A549 (cell line): ENCODE data around the gene FRRS1L. TPM values are rescaled to one million over a fixed set of nuclear protein-coding genes. Genes with fewer than 3 reads are reported as not detected.

Experiments
- ATAC-seq, 2 experiments: fragments of 200-7000 bp in 1 of 2; fragments of >200 bp in 1 of 2; cut with Nextera tagmentation in 1 of 2; cut with Tn5 transposase in 1 of 2; 3 replicates each; pipeline versions ENCODE4 v1.8.0 to v1.9.1; 2018 to 2020; ENCODE audit warnings: mild to moderate bottlenecking in 1 of 2, moderate library complexity in 1 of 2
- CTCF ChIA-PET: fragments of 300-600 bp; sonication (Branson Sonifier 250); formaldehyde crosslinking; extraction: SDS; loops from one replicate; lab custom pipeline; 2021; ENCODE audit warnings: antibody characterized with exemption, inconsistent platforms; lab: Yijun Ruan, JAX
- POLR2A ChIA-PET: fragments of 350-600 bp; formaldehyde crosslinking; extraction: SDS; loops from one replicate; lab custom pipeline; 2021; ENCODE audit warnings: antibody characterized with exemption, inconsistent platforms; lab: Yijun Ruan, JAX
- DNase-seq, 2 experiments: peaks; one replicate each; pipeline versions ENCODE4 v3.0.0 to v3.0.0-alpha.2; 2011 to 2016; ENCODE audit warnings: low read depth in 1 of 2, low spot score in 1 of 2
- FAIRE-seq: peaks from 2 replicates; lab custom pipeline; 2011; peaks lifted over from hg19 to GRCh38; lab: Jason Lieb, UNC
- H3K27ac ChIP-seq, 2 experiments: fragments of >200 bp; sonication (Bioruptor Twin); formaldehyde crosslinking; 3 replicates each; pipeline ENCODE4 v1.5.1; 2016 to 2017
- H3K4me1 ChIP-seq: fragments of >200 bp; sonication (Bioruptor Twin); formaldehyde crosslinking; 3 replicates; pipeline ENCODE4 v1.6.1; 2016
- H3K4me2 ChIP-seq: fragments of >200 bp; sonication (Bioruptor Twin); formaldehyde crosslinking; 3 replicates; pipeline ENCODE4 v1.6.1; 2016
- H3K4me3 ChIP-seq: fragments of >200 bp; sonication (Bioruptor Twin); formaldehyde crosslinking; 3 replicates; pipeline ENCODE4 v1.5.1; 2016
- H3K9me3 ChIP-seq: fragments of >200 bp; sonication (Bioruptor Twin); formaldehyde crosslinking; 3 replicates; pipeline ENCODE4 v1.6.1; 2016
- CEBPB ChIP-seq, 2 experiments: fragments of >200 bp in 1 of 2; sonication (Bioruptor Twin) in 1 of 2; formaldehyde crosslinking in 1 of 2; IDR thresholded peaks; 2 replicates each; pipeline ENCODE4 v1.6.1; 2012 to 2016
- CHD2 ChIP-seq: fragments of 150-350 bp; IDR thresholded peaks from 2 replicates; pipeline ENCODE4 v1.6.1; 2014; ENCODE audit warnings: low read length; ENCODE audit not compliant: partially characterized antibody
- ESRRA ChIP-seq: fragments of 150-350 bp; IDR thresholded peaks from 2 replicates; pipeline ENCODE4 v1.6.1; 2014; ENCODE audit warnings: mild to moderate bottlenecking, low read length, borderline replicate concordance
- FOSL2 ChIP-seq, 2 experiments: fragments of 450-650 bp in 1 of 2; fragments of >200 bp in 1 of 2; sonication (Bioruptor Twin) in 1 of 2; formaldehyde crosslinking; IDR thresholded peaks; 2 replicates each; pipeline versions ENCODE4 v1.5.0 to v1.6.1; 2016 to 2020; ENCODE audit warnings: mild to moderate bottlenecking in 1 of 2, moderate library complexity in 1 of 2
- HOXA7 ChIP-seq: fragments of 250-450 bp; sonication (Bioruptor Pico); IDR thresholded peaks from 2 replicates; pipeline ENCODE4 v1.5.0; 2020; ENCODE audit warnings: mild to moderate bottlenecking, moderate library complexity
- HOXB5 ChIP-seq: fragments of 250-450 bp; sonication (Bioruptor Pico); IDR thresholded peaks from 2 replicates; pipeline ENCODE4 v1.5.0; 2020; ENCODE audit warnings: mild to moderate bottlenecking, moderate library complexity
- KDM5A ChIP-seq: fragments of 200-600 bp; sonication (generic); IDR thresholded peaks from 2 replicates; pipeline ENCODE4 v1.6.1; 2016; ENCODE audit warnings: antibody characterized with exemption, mild to moderate bottlenecking
- MAFK ChIP-seq: fragments of 450-650 bp; IDR thresholded peaks from 2 replicates; pipeline ENCODE4 v1.6.1; 2014; ENCODE audit not compliant: partially characterized antibody
- MYC ChIP-seq: IDR thresholded peaks from 2 replicates; pipeline ENCODE4 v1.6.1; 2012; ENCODE audit warnings: mild to moderate bottlenecking, inconsistent platforms, low read length, improper control_type of control experiment, borderline replicate concordance
- RAD21 ChIP-seq, 2 experiments: fragments of >200 bp in 1 of 2; sonication (Bioruptor Twin) in 1 of 2; formaldehyde crosslinking in 1 of 2; IDR thresholded peaks in 1 of 2; conservative IDR thresholded peaks in 1 of 2; 2 replicates in 1 of 2; 3 replicates in 1 of 2; pipeline ENCODE4 v1.6.1; 2012 to 2018; ENCODE audit warnings: inconsistent platforms in 1 of 2
- RFX5 ChIP-seq: fragments of 450-650 bp; IDR thresholded peaks from 2 replicates; pipeline ENCODE4 v1.7.1; 2014; ENCODE audit warnings: antibody characterized with exemption, mild to moderate bottlenecking, moderate library complexity
- ZC3H11A ChIP-seq: fragments of 450-650 bp; IDR thresholded peaks from 2 replicates; pipeline ENCODE4 v1.6.1; 2014; ENCODE audit warnings: antibody characterized with exemption, mild to moderate bottlenecking
- ZNF302 ChIP-seq: fragments of 250-450 bp; sonication (Bioruptor Pico); IDR thresholded peaks from 2 replicates; pipeline ENCODE4 v1.9.0; 2021; ENCODE audit warnings: inconsistent platforms, mild to moderate bottlenecking, moderate library complexity
- ZSCAN20 ChIP-seq: fragments of 250-450 bp; sonication (Bioruptor Pico); IDR thresholded peaks from 2 replicates; pipeline ENCODE4 v1.8.0; 2022; ENCODE audit warnings: mild to moderate bottlenecking, moderate library complexity
- WGBS: methylation state at CpG from one replicate; pipeline ENCODE4 v1.1.6; 2017; ENCODE audit errors: missing lambda C conversion rate; 5-methylcytosine and 5-hydroxymethylcytosine counted together
- polyA plus RNA-seq, 4 experiments: library from polyadenylated mRNA; depleted of rRNA in 3 of 4; stranded (reverse); fragments of >200 nt; fragmentation: RNase III in 1 of 4; extraction: RNeasy Plus Mini Kit Qiagen cat#74134 plus additional on column Dnase treatment in 1 of 4; gene quantifications; 2 replicates in 3 of 4; 3 replicates in 1 of 4; pipeline ENCODE4 v1.2.3, GENCODE V29; 2011 to 2017
- TF ChIP-seq, protein P1 (sequence below): fragments of 250-450 bp; sonication (Bioruptor Pico); IDR thresholded peaks from 2 replicates; pipeline ENCODE4 v1.5.0; 2021; ENCODE audit warnings: mild to moderate bottlenecking, moderate library complexity, borderline replicate concordance
- TF ChIP-seq, protein P2 (sequence below): fragments of 450-650 bp; IDR thresholded peaks from 2 replicates; pipeline ENCODE4 v1.6.1; 2014; ENCODE audit warnings: antibody characterized with exemption
- TF ChIP-seq, protein P3 (sequence below): fragments of 200-600 bp; sonication (generic); IDR thresholded peaks from 2 replicates; pipeline ENCODE4 v1.6.1; 2016; ENCODE audit warnings: antibody characterized with exemption, mild to moderate bottlenecking, moderate library complexity

The FRRS1L gene
- polyA plus RNA-seq, 2 of the 4 experiments (the other 2 are of a cell fraction) = 0.54 to 1.5 TPM

DNA sequence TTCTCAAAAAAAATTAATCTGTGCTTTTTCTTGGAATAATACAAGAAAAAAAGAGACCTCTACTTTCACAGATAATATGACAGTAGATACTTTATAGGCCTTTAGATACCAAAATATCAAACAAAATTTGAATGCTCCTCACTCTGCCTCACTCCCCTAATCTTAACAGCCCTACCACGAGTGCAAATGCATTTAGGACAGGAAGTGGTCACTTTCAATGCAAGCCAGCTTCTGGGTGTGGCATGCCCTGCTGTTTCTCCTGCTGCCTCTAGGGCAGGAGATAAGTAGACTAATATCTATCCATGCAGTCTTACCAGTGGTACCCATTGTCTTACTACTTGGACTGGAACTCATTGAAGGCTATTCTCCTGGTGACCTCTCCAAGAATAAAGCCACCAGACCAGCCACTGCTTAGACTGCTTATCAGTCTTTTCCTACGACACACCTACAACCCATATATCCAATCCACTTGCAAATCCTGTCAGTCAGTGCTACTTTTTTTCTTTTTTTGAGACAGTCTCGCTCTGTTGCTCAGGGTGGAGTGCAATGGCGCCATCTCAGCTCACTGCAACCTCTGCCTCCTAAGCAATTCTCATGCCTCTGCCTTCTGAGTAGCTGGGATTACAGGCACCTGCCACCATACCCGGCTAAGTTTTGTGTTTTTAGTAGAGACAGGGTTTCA, 23.0 kb downstream of the FRRS1L start:
- CTCF ChIA-PET = interaction anchor here (0.6 to 1.5 kb wide), 3 partner anchors 16 to 305 kb away, joined by 3 to 4 read pairs (median 3); no protein-coding TSS in a partner anchor
- WGBS = 71% methylated on average over 5 of the region's 5 CpGs
- POLR2A ChIA-PET = no interaction called here

DNA sequence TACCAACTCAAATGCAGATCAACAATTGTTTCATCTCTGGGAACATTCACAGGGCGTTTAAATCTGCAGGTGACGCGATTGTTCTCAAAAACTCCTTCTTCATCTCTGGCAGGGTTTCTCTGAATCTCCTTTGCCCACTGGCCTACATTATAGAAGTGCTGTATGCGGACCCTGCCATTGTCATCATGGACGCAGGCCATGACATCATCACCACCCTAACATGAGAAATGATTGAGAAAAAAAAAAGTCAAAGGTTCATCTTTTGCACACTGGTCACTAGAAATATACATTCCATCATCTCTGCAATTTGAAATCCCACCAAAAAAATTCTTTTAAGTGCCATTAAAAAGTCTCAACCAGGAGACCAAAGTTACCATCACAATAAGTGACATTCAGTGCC, 25.7 kb downstream of the FRRS1L start:
- ATAC-seq (no peak), DNase-seq (no peak), FAIRE-seq (no peak)
- Histone ChIP-seq H3K9me3 (no peaks in the 10 kb centered on the region), H3K4me3 (no peak overlapping the region), H3K4me1 (peaks cover 5% of the 10 kb centered on the region; the same call in 1 of the 3 replicates), H3K4me2 (no peak overlapping the region), H3K27ac (no peak overlapping the region)
- CTCF ChIA-PET = no interaction called here
- 90% methylated on average over 5 of the region's 5 CpGs for WGBS
- TF ChIP-seq RAD21 (conservative IDR thresholded peaks at IDR 0.05 in 1 of 2, IDR thresholded peaks at IDR 0.05 in 1 of 2) = no peak
- no peak for TF ChIP-seq CHD2
- no peak for TF ChIP-seq ZNF302 (CRISPR knock-in tag)
- no peak for TF ChIP-seq ESRRA
- TF ChIP-seq, protein P1, sequence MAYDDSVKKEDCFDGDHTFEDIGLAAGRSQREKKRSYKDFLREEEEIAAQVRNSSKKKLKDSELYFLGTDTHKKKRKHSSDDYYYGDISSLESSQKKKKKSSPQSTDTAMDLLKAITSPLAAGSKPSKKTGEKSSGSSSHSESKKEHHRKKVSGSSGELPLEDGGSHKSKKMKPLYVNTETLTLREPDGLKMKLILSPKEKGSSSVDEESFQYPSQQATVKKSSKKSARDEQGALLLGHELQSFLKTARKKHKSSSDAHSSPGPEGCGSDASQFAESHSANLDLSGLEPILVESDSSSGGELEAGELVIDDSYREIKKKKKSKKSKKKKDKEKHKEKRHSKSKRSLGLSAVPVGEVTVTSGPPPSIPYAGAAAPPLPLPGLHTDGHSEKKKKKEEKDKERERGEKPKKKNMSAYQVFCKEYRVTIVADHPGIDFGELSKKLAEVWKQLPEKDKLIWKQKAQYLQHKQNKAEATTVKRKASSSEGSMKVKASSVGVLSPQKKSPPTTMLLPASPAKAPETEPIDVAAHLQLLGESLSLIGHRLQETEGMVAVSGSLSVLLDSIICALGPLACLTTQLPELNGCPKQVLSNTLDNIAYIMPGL = no peak
- TF ChIP-seq HOXA7 (CRISPR knock-in tag) = no peak
- POLR2A ChIA-PET = no interaction called here

More for the DNA sequence above, 23.0 kb downstream of the FRRS1L start:
- ATAC-seq = peak; percentile 90 to 98
- no peak for TF ChIP-seq ZSCAN20 (CRISPR knock-in tag)
- no peak for TF ChIP-seq KDM5A
- no peak for TF ChIP-seq MYC
- no peak for TF ChIP-seq ZC3H11A
- TF ChIP-seq, protein P2, sequence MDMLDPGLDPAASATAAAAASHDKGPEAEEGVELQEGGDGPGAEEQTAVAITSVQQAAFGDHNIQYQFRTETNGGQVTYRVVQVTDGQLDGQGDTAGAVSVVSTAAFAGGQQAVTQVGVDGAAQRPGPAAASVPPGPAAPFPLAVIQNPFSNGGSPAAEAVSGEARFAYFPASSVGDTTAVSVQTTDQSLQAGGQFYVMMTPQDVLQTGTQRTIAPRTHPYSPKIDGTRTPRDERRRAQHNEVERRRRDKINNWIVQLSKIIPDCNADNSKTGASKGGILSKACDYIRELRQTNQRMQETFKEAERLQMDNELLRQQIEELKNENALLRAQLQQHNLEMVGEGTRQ = no peak
- TF ChIP-seq, protein P3, sequence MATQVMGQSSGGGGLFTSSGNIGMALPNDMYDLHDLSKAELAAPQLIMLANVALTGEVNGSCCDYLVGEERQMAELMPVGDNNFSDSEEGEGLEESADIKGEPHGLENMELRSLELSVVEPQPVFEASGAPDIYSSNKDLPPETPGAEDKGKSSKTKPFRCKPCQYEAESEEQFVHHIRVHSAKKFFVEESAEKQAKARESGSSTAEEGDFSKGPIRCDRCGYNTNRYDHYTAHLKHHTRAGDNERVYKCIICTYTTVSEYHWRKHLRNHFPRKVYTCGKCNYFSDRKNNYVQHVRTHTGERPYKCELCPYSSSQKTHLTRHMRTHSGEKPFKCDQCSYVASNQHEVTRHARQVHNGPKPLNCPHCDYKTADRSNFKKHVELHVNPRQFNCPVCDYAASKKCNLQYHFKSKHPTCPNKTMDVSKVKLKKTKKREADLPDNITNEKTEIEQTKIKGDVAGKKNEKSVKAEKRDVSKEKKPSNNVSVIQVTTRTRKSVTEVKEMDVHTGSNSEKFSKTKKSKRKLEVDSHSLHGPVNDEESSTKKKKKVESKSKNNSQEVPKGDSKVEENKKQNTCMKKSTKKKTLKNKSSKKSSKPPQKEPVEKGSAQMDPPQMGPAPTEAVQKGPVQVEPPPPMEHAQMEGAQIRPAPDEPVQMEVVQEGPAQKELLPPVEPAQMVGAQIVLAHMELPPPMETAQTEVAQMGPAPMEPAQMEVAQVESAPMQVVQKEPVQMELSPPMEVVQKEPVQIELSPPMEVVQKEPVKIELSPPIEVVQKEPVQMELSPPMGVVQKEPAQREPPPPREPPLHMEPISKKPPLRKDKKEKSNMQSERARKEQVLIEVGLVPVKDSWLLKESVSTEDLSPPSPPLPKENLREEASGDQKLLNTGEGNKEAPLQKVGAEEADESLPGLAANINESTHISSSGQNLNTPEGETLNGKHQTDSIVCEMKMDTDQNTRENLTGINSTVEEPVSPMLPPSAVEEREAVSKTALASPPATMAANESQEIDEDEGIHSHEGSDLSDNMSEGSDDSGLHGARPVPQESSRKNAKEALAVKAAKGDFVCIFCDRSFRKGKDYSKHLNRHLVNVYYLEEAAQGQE = no peak
- no peak for TF ChIP-seq MAFK
- TF ChIP-seq RFX5 = no peak
- TF ChIP-seq HOXB5 (CRISPR knock-in tag) = no peak
- no peak for TF ChIP-seq FOSL2 (IDR thresholded peaks at IDR 0.05)
- TF ChIP-seq FOSL2 (CRISPR knock-in tag; IDR thresholded peaks at IDR 0.05) = no peak
- TF ChIP-seq CEBPB (IDR thresholded peaks at IDR 0.05) = no peak
- Histone ChIP-seq H3K4me3 (no peak overlapping the region), H3K27ac (no peak overlapping the region), H3K4me2 (peak overlapping the region; percentile 19; the same call in 1 of the 3 replicates), H3K4me1 (peaks cover 5% of the 10 kb centered on the region; the same call in 1 of the 3 replicates), H3K9me3 (no peaks in the 10 kb centered on the region)
- FAIRE-seq = peak; percentile 43
- DNase-seq = peak; percentile 64 to 67
